ENCODE data around the gene AKAP11. TPM values are rescaled to one million over a fixed set of nuclear protein-coding genes. Genes with fewer than 3 reads are reported as not detected.
A peak's percentile ranks its signal among the peaks of the same experiment; 100 is the strongest.

The AKAP11 gene
- total and polyA plus RNA-seq, 2 experiments from 2014 or later, result 4.3 to 21.6 TPM

DNA sequence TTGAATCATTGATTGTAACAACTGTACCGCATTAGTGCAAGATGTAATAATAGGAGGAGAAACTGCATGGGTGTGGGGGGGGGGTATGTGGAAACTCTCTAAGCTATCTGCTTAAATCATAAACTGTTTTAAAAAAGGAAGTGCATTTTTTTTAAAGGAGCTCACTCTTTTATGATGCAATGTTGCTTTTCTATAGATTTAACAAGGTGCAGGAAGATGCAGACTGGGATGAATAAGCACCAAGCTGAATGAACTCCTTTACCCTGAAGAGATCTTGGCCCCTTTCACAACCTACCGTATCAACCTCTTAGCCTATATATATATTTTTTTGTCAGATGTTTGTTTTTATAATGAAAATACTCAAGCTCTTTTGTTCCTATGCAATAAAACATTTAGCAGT, 95.9 kb downstream of the AKAP11 start:
- H3K4me1 Mint-ChIP-seq, result peaks cover 26% of the 10 kb centered on the region
- peaks cover 14% of the 10 kb centered on the region for H3K4me1 ChIP-seq (ENCODE audit: insufficient read depth)
- no peaks in the 10 kb centered on the region for H3K36me3 ChIP-seq (ENCODE audit: insufficient read depth)
- DNase-seq (ENCODE audit: low spot score) (no peak), ATAC-seq (no peak)
- no peak for TF ChIP-seq ZNF114 (CRISPR knock-in tag; IDR thresholded peaks at IDR 0.05)
- no peaks in the 10 kb centered on the region for H3F3A ChIP-seq (replicated peaks; ENCODE audit: low read depth)
- H3K79me2 ChIP-seq (replicated peaks; ENCODE audit: insufficient read depth), result no peaks in the 10 kb centered on the region
- H3K27ac ChIP-seq (ENCODE audit: low read depth), result no peak overlapping the region
- H3K4me3 ChIP-seq, result no peak overlapping the region
- H3K27me3 Mint-ChIP-seq (ENCODE audit: insufficient read depth, low read depth, poor library complexity), result no peaks in the 10 kb centered on the region
- H3K9me3 Mint-ChIP-seq, result no peaks in the 10 kb centered on the region; the same call in 2 of the 3 replicates
- peaks cover under 1% of the 10 kb centered on the region; the same call in 1 of the 2 replicates for H3K9me2 ChIP-seq (ENCODE audit: insufficient read depth)
- H4K20me1 ChIP-seq (replicated peaks; ENCODE audit: insufficient read depth), result no peaks in the 10 kb centered on the region
- H3K4me2 ChIP-seq, result peak overlapping the region; percentile 33
- H3K27me3 ChIP-seq (ENCODE audit: insufficient read depth), result no peaks in the 10 kb centered on the region
- no peaks in the 10 kb centered on the region for H3K36me3 Mint-ChIP-seq (ENCODE audit: low read depth)
- H3K27ac Mint-ChIP-seq, result no peak overlapping the region
- no peak overlapping the region for H3K4me3 Mint-ChIP-seq
- no peak overlapping the region for H2AFZ ChIP-seq

DNA sequence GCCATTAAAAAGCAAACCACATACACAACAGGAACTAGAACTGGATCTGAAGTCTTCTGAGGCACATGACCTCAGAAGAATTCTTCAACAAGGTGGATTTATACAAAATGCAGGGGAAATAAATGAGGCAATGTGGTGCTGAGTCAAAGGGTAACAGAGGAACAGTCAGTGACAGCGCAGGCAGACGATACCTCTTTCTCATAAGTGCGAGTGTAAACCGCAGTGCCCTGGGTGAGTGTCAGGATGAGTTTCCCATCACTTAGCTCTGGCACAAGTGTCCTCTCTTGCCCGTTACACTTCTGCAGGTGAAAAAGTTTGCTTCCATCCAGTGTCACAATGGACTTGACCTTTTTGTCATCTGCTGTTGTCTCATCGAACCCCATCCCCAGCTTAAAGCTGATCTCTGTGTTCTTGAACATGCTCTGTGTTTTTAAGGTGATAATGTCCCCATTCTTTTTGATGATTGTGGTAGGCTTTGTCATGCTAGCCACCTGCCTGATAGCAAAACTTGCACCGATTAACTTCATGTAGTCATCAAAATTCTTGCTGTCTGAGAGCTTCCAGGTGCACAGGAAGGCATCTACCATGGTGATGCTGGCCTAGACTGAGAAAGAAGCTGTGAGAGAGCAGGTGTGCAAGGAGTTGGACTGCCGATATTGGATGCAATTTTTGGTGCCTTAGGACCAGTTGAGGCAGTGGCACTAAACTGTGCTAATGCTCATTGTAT, 97.3 kb downstream of the AKAP11 start:
- H3K79me2 ChIP-seq (replicated peaks; ENCODE audit: insufficient read depth), result no peaks in the 10 kb centered on the region
- H3K27me3 Mint-ChIP-seq (ENCODE audit: insufficient read depth, low read depth, poor library complexity), result no peaks in the 10 kb centered on the region
- no peaks in the 10 kb centered on the region for H4K20me1 ChIP-seq (replicated peaks; ENCODE audit: insufficient read depth)
- no peaks in the 10 kb centered on the region for H3K27me3 ChIP-seq (ENCODE audit: insufficient read depth)
- no peaks in the 10 kb centered on the region for H3F3A ChIP-seq (replicated peaks; ENCODE audit: low read depth)
- no peak overlapping the region for H3K27ac ChIP-seq (ENCODE audit: low read depth)
- H3K4me3 ChIP-seq, result no peak overlapping the region
- H2AFZ ChIP-seq, result peak overlapping the region; percentile 84; the same call in 1 of the 2 replicates
- H3K36me3 Mint-ChIP-seq (ENCODE audit: low read depth), result no peaks in the 10 kb centered on the region
- ATAC-seq (no peak), DNase-seq (ENCODE audit: low spot score) (no peak)
- H3K27ac Mint-ChIP-seq, result no peak overlapping the region
- H3K4me1 ChIP-seq (ENCODE audit: insufficient read depth), result peaks cover 14% of the 10 kb centered on the region
- no peak overlapping the region for H3K4me2 ChIP-seq
- peaks cover 24% of the 10 kb centered on the region for H3K4me1 Mint-ChIP-seq
- H3K9me2 ChIP-seq (ENCODE audit: insufficient read depth), result peaks cover 3% of the 10 kb centered on the region; the same call in 1 of the 2 replicates
- no peaks in the 10 kb centered on the region for H3K36me3 ChIP-seq (ENCODE audit: insufficient read depth)
- H3K4me3 Mint-ChIP-seq, result no peak overlapping the region
- H3K9me3 Mint-ChIP-seq, result no peaks in the 10 kb centered on the region; the same call in 2 of the 3 replicates
- TF ChIP-seq NANOG (IDR thresholded peaks at IDR 0.05; ENCODE audit: borderline replicate concordance) (no peak), ZNF114 (CRISPR knock-in tag; IDR thresholded peaks at IDR 0.05) (no peak), ZNF331 (CRISPR knock-in tag; IDR thresholded peaks at IDR 0.05; ENCODE audit: low read depth) (no peak), CREB1 (CRISPR knock-in tag; IDR thresholded peaks at IDR 0.05; ENCODE audit: low read depth) (no peak), EZH2phosphoT487 (IDR thresholded peaks at IDR 0.05; ENCODE audit: unreplicated experiment) (no peak), EZH2 (IDR thresholded peaks at IDR 0.05; ENCODE audit: low read depth, unreplicated experiment) (no peak), POLR2AphosphoS5 (IDR thresholded peaks at IDR 0.05; ENCODE audit: low read depth) (no peak), JUNB (IDR thresholded peaks at IDR 0.05; ENCODE audit: unreplicated experiment) (no peak)
- TF ChIP-seq, protein P1, sequence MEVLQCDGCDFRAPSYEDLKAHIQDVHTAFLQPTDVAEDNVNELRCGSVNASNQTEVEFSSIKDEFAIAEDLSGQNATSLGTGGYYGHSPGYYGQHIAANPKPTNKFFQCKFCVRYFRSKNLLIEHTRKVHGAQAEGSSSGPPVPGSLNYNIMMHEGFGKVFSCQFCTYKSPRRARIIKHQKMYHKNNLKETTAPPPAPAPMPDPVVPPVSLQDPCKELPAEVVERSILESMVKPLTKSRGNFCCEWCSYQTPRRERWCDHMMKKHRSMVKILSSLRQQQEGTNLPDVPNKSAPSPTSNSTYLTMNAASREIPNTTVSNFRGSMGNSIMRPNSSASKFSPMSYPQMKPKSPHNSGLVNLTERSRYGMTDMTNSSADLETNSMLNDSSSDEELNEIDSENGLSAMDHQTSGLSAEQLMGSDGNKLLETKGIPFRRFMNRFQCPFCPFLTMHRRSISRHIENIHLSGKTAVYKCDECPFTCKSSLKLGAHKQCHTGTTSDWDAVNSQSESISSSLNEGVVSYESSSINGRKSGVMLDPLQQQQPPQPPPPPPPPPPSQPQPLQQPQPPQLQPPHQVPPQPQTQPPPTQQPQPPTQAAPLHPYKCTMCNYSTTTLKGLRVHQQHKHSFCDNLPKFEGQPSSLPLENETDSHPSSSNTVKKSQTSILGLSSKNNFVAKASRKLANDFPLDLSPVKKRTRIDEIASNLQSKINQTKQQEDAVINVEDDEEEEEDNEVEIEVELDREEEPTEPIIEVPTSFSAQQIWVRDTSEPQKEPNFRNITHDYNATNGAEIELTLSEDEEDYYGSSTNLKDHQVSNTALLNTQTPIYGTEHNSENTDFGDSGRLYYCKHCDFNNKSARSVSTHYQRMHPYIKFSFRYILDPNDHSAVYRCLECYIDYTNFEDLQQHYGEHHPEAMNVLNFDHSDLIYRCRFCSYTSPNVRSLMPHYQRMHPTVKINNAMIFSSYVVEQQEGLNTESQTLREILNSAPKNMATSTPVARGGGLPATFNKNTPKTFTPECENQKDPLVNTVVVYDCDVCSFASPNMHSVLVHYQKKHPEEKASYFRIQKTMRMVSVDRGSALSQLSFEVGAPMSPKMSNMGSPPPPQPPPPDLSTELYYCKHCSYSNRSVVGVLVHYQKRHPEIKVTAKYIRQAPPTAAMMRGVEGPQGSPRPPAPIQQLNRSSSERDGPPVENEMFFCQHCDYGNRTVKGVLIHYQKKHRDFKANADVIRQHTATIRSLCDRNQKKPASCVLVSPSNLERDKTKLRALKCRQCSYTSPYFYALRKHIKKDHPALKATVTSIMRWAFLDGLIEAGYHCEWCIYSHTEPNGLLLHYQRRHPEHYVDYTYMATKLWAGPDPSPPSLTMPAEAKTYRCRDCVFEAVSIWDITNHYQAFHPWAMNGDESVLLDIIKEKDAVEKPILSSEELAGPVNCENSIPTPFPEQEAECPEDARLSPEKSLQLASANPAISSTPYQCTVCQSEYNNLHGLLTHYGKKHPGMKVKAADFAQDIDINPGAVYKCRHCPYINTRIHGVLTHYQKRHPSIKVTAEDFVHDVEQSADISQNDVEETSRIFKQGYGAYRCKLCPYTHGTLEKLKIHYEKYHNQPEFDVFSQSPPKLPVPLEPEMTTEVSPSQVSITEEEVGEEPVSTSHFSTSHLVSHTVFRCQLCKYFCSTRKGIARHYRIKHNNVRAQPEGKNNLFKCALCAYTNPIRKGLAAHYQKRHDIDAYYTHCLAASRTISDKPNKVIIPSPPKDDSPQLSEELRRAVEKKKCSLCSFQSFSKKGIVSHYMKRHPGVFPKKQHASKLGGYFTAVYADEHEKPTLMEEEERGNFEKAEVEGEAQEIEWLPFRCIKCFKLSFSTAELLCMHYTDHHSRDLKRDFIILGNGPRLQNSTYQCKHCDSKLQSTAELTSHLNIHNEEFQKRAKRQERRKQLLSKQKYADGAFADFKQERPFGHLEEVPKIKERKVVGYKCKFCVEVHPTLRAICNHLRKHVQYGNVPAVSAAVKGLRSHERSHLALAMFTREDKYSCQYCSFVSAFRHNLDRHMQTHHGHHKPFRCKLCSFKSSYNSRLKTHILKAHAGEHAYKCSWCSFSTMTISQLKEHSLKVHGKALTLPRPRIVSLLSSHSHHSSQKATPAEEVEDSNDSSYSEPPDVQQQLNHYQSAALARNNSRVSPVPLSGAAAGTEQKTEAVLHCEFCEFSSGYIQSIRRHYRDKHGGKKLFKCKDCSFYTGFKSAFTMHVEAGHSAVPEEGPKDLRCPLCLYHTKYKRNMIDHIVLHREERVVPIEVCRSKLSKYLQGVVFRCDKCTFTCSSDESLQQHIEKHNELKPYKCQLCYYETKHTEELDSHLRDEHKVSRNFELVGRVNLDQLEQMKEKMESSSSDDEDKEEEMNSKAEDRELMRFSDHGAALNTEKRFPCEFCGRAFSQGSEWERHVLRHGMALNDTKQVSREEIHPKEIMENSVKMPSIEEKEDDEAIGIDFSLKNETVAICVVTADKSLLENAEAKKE (CRISPR knock-in tag; IDR thresholded peaks at IDR 0.05), result no peak
- TF ChIP-seq, protein P2, sequence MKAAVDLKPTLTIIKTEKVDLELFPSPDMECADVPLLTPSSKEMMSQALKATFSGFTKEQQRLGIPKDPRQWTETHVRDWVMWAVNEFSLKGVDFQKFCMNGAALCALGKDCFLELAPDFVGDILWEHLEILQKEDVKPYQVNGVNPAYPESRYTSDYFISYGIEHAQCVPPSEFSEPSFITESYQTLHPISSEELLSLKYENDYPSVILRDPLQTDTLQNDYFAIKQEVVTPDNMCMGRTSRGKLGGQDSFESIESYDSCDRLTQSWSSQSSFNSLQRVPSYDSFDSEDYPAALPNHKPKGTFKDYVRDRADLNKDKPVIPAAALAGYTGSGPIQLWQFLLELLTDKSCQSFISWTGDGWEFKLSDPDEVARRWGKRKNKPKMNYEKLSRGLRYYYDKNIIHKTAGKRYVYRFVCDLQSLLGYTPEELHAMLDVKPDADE (IDR thresholded peaks at IDR 0.05), result no peak
- TF ChIP-seq, protein P3, sequence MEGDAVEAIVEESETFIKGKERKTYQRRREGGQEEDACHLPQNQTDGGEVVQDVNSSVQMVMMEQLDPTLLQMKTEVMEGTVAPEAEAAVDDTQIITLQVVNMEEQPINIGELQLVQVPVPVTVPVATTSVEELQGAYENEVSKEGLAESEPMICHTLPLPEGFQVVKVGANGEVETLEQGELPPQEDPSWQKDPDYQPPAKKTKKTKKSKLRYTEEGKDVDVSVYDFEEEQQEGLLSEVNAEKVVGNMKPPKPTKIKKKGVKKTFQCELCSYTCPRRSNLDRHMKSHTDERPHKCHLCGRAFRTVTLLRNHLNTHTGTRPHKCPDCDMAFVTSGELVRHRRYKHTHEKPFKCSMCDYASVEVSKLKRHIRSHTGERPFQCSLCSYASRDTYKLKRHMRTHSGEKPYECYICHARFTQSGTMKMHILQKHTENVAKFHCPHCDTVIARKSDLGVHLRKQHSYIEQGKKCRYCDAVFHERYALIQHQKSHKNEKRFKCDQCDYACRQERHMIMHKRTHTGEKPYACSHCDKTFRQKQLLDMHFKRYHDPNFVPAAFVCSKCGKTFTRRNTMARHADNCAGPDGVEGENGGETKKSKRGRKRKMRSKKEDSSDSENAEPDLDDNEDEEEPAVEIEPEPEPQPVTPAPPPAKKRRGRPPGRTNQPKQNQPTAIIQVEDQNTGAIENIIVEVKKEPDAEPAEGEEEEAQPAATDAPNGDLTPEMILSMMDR (conservative IDR thresholded peaks at IDR 0.05; ENCODE audit: low read depth in 2 of 2), result no peak
